T-helper 2 cell (primary cell): ENCODE data around the gene KCNQ1.

ENCODE experiments used
- DNase-seq, 5 experiments: peaks; one replicate each; pipeline versions ENCODE4 v3.0.0 to v3.0.0-alpha.2; 2012 to 2022

Gene KCNQ1

DNA sequence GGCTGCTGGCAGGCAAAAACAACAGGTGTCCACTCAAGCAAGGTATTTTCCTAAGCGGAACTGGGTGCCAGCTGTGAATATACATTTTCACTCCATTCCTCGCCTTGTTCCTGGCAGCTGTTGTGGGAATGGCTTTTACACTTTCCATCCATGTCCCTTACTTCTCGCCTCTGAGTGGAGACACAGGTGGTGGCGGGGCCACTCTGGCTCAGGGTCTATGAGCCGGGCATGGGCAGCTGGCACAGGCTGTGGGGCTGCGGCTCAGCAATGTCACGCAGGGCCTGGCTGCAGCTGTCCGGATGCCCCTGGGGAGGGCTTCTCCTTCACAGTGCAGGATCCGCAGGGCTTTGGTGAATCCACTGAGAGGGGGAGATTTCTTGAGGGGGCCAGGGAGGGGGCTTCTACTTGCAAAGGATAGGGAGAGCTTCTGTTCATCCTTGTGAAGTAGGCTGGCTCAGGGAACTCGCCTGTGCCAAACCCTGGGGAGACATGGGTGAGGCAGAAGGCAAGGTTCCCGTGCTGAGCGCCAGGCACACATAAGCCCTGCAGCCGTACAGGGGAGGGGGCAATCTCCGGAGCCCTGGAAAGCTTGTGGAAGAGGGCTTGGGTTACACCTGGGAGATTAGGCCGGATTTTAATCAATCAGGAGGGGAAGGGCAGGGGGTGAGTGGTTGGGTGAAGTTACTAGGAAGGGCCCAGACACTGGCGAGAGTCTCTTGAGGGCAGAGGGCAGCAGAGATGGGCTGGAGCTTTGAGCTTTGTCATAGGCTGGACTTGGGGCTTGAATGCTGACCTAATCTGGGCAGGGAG is 209.3 kb downstream of the KCNQ1 start:
- no peak for DNase-seq

DNA sequence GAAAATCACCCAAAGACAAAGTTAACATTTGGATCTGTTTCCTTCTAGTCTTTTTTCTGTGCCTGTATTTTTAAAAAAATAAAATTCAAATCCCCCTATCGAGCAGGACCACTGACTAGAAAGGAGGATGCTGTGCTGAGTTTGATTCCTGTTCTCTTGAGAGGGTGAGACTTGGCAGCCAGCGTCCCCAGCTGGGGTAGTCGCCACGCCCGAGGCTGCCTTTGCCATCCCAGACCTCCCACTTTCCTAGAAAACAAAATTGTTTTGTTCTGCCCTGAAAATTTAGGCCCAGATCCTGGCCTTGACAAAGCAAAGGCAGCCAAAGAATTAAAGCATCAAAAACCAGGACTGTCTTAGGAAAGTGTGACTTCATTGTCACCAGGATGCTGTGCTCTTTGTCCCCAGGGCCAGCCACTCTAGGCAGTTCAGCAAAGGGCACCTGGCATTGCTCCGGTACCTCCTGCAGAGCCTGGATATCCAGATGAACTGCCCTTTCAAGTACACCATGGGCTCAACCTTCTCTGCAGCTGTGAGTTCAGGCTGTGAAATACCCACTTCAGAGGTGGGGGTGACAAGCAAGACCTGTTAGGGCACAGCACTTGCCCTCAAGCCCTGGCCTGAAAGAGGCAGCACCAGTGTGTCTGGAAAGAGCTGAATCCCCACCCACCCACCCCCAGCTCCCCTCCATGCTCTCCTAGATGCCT is 210.4 kb downstream of the KCNQ1 start:
- no peak for DNase-seq

DNA sequence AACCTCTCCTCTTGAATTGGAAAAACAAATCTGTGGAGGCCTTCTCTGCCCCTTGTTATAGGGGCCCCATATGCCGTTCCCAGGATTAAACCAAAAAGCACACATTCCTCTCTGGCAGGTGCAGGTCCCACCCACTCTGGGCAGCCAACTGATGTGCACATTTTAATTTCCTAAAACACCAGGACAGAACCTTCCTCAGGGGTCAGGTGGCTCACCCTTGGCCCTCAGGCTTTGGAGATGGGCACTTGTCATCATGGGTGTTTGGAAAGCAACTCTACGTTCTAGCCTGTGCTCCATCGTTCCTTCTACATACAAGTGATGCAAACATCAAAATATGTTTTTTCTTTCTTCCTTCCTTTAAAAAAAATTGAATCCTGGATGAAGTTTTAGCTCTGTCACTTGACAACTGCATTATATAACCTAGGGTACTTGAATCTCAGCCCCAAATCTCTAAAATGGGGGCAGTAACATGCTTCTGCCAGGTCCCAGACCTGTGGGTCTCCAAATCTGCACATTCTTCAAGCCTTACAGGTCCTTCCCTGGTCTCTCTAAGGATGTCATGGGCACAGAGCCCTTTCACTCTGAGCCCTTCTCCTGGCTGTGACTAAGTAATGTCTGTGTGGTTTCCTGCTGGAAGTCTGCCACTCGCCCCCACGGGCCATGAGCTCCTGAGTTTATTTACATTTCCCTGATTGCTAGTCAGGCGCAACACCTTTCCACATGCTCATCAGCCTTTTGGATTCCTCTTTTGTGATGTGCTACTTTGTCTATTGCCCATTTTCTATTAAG is 211.2 kb downstream of the KCNQ1 start:
- no peak for DNase-seq

DNA sequence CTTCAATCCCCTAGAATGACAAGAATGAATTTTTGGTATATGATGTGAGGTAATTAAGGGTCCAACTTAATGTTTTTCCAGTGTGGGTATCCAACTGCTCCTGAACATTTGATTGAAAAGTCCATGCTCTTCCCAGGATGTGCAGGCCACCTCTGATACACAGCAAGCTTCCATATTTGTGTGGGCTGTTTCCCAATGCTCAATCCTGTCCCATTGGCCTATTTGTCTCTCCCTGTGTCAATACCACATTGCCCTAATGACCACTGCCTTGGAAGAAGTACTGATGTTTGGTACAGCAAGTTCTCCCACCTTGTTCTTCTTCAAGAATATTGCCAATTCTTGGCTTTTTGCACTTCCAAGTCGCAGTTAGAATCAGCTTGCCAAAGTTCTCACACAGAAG is 212.1 kb downstream of the KCNQ1 start:
- DNase-seq = no peak

DNA sequence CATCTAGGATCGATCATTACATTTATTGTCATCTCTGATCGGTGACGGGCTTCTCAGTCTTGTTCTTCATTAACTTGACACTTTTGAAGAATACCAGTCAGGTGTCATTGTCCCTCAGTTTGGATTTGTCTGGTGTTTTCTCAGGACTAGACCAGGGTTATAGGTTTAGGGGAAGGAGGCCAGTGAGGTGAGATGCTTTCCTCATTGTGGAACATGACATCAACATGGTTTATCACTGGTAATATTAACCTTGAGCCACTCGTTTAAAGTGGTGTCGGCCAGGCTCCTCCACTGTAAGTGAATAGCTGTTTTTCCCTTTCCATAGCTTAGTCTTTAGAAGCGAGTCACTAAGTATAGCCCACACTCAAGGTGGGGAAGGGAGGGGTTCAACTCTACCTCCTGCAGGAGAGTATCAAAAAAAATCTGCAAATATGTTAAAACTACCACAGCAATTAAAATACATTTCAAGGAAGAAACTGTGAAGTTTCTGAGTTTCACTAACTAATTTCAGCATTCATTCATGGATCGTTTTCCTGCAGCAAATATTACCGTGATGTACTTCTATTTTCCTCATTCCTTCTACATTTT is 213.0 kb downstream of the KCNQ1 start:
- no peak for DNase-seq

DNA sequence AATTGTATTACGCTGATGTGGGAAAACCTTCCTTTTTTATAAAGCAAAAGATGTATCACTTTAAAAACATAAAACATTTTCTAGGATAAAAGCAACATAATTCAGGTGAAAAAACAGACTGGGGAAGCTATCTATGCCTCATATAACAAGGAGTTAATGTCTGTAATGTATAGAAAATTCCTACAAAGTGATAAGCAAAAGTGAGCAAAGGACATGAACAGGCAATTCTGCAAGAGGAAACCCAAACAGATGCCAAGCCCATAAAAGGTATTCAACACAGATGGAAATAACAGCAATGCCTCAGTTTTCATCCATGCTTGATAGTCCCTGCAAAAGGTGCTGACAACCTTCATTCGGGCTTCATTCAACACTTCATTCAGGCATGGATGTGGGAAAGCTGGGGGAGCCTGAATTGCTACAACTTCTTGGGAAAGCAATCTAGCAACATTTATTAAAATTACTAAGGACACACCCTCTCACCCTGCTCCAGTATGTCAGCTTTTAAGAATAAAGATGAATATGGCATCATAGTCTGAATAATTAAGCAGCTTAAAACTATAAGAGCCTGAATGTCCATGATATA is 215.6 kb downstream of the KCNQ1 start:
- no peak for DNase-seq

DNA sequence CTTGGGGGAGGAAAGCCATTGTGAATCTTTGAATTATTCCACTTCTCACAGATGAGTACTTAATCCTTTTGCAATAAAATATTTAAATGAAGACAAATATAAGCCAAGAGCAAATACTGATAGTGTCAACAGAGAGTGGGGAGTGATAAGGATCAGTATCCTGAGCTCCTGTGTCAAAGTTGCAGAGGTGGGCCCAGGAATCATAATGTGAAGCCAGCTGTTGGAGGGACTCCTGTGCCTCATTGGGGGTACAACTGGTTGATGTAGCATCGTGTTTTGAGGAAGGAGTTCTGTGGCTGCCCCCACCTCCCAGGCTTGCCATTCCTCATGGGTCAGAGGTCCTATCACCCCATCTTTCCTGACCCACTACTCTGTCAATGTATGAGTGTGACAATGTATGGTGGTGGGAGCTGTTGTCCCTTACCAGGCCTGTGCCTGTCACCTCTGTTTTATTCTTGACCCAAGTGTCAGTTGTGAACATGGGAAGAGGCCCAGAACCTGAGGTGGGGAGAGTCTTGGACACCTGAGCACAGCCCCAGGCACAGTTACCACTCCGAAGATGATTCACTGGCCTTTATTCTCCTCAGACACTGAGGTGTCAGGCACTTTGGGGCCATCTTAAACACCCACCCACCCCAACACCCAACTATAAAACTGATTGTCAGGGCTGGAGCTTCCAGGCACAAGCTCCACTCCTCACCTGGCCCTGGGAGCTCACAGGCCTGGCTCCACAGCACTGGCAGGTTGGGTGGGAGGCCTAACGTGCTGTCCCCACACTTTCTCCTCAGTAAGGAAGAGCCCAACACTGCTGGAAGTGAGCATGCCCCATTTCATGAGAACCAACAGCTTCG is 216.6 kb downstream of the KCNQ1 start:
- DNase-seq = no peak

DNA sequence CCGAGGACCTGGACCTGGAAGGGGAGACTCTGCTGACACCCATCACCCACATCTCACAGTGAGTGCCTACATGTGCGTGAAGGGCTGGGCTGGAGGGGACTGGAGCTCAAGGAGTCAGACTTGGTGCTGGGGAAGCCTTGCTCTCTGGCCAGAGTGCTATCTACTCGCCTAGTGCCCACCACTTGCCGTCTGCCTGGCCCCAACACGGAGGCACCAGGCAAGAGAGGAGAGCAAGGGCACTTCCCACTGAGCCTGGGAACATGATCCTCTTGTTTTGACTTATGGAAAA is 217.2 kb downstream of the KCNQ1 start:
- DNase-seq = no peak

DNA sequence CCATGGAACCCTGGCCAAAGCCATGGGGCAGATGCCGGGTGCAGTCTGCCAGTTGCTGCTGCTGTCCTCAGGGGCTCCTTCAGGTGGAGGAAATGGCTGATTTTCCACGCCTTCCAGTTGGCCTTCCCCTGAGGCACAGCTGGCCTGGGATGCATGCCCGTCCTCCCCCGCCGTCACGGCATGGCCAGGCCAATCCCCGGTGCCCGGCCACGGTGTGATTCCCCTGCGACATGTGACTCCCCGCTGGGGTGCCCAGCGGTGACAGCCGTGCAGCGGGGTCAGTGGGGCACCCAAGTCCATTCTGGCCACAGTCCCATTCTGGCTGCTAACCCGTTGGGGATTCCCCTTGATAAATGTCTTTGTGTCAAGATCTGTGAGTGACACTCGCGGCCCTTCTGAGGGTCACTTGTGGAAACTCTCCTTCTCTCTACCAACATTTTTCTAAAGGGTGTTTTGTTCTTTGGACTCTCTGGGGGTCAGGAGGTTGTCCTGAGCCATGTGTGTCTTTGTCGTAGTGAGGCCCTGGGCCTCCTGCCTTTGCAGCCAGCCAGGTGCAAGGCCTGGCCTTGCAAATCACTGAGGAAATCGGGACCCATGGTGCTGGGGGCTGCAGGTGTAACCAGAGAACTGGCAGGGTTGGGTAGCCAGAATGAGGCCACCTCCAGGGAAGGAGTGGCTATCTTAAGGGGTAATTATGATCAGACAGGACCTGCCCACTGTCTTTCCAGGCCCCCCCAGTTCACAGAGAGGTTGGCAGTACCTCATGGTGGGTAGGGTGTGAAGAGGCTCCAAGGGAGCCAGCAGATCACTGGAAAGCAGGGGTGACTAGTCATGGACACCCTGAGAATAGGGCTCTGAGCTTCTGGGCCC is 217.9 kb downstream of the KCNQ1 start:
- DNase-seq = no peak

DNA sequence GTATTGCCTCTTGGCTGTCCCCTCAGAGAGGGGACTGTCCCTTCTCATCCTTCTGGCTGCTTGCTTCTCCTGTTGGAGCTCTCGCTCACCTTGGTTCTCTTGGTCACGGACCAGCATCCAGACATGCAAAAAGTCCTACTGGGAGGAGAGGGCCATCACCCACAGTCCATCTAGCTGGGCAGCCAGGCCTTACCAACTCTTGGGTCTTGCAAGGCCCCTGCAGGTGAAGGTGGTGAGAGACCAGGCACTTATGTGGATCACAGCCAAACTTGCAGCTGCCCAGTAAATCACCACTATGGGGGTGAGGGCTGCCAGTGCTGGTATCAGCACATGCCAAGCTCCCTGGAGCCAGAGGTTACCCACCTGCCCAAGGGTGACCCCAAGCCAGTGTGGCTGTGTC is 218.7 kb downstream of the KCNQ1 start:
- no peak for DNase-seq

DNA sequence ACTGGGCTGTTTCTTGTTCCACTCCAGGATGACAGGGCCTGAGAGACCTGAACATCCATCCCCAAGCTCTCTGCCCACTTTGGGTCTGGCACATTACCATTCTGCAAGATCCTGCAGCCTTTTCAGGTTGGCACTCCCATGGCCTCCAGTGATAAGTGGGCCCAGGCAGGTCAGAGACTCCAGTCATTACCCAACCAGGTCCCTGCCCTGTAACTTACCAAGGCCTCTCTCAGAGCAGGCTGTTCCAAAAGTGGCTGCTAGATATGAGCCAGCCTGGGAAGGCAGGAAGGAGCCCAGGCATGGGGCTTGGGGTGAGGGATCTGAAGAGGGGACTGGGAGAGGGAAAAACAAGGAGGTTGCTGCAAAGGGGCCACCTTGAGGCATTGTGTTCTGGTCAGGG is 219.1 kb downstream of the KCNQ1 start:
- DNase-seq = no peak

DNA sequence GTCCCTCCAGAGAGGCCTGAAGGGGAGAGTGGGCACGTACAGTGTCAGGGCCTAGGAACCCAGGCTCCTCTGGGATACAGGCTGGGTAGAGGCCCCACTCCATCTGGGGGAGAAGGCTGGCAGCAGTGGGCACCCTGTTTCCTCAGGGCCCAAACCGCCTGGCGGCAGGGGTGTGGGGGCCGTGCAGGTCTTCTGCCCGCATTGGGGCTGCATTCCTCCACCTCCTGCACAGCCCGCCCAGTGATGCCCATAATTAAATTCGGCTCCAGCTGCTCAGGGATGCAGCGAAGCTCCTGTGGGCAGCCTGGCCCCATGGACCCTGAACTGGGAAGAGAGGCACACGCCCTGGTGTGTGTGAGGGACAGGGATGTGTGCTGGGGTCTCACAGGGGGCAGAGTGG is 219.6 kb downstream of the KCNQ1 start:
- no peak for DNase-seq

DNA sequence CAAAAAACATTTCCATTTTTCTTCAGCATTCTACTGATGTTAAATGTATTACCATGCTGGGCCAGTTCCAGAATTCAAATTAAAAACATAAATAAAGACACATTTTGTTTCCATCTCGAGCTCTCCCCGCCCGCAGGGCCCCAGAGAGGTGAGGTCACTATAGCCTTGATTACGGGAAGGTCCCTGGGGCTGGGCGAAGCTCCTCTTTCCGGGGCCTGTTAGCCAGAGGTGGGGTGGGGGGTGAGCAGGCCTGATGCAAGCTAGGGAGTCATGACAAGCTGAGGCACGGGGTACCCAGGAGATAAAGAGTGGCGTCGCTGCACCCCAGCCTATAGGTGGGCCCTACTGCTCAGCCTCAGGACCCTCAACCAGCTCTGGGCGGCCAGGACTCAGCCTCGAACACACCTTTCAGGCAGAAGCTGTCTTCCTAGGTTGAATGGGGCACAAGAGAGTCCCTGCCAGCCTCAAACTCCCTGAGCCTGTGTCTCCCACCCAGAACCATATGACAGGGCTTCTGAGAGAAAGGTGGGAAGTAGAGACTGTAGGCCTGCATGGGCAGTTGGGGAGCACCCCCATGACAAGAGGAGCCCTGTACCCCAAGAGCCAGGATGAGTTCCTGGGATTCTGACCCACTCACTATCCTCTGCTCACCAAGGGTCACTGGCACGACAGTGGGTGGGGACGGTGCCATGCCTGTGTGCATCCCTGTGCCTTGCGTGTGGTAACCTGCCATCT is 220.2 kb downstream of the KCNQ1 start:
- DNase-seq = no peak

DNA sequence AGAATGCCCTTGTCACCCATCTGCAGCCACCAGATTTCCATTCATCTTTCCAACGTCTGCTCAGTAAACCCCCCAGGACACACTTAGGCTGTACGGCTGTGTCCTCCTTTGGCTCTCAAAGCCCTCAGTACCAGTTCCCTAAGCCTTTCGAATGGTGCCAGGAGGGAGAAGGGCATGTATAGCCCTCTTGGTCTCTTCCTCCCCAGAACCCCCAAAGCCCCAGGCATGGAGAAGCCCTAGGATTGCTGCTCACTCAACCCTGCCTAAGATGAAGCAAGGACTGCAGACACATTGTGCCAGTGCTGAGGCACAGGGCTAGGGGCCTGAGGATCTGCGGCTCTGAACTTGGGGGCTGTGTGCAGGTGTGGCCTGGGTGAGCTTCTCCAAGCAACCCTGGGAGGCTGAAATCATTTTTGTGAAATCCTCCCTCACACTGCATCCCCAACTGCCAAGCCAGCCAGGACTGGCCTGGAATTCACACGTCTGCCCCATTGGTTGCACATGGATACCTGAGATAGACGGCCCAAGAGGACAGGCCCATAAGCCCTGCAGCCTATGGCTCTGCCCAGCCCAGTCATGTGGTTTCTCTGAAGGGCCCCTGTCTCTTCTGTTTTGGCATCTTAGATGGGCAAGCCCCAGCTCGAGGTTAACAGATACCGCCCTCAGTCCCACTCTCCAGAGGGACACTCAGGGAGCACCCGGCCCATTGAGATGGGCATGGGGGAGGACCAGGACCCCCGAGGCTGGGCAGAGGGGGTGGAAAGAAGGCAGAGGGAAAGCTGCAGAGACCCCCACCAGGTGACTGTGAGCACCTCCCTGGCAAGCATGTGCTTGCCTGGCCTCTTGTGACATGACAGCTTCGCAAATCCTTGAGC is 221.0 kb downstream of the KCNQ1 start:
- no peak for DNase-seq

DNA sequence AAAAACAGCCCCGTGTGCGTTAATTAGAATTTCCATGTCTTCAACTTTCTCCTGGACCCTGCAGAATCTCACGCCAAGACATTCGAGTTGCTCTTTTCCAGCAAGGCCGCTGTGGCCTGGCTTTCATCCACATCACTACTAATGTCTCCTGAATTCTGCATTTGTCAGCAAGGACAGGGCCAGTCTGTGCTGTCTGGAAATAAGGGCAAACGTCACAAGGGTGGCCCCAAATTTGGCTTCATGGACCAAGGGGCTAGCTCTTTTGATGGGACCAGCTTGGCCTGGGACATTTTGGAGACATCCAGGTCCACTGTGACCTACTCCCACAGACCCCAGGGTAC is 221.6 kb downstream of the KCNQ1 start:
- no peak for DNase-seq

DNA sequence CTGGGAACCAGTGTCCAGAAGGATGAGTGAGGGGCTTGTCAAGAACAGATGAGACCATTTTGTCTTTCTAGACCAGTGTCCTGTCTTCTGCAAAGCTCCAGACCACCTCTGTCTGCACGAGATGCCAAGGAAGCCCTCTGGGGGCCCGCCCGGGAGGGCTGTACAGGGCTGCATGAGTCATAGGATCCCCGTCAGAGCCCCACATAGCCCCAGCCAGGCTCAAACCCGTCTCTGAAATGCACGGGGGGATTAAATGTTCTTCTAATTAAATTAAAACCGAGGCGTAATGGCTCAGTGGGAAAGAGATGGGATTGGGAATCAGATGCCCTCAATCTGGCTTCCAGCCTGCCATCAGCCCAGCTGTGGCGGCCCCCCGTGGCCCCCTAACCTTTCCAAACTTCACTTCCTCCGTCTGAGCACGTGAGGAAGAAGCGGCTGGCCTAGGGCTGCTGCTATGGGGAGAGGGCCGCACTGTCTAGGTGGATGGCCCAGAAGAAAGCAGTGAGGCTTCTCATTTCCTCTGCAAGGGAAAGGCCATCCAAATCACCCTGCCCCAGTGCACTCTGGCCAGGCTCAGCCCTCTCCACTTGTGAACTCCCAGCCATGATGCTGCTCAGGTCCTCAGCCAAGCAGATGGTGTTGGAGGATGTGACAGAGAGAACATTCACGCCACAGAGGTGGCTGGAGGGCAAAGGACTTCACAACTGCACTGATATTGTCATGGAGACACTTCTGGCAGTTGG is 222.2 kb downstream of the KCNQ1 start:
- no peak for DNase-seq

DNA sequence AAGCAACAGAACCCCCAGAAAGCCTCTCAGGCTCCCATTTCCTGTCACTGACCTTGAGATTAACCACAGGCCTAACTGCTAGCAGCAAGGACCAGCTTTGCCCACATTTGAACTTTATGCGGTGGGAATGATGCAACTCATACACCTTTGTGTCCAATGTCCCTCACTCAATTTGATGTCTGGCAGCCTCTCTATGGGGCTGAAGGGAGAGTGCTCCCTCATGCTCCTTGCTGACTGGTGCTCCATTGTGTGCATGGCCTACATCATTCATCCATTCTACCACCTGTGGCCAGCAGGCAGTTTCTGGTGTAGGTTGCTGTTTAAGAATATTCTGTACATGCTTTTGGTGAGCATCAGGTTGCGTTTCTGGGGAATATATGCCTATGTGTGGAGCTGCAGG is 223.1 kb downstream of the KCNQ1 start:
- no peak for DNase-seq

DNA sequence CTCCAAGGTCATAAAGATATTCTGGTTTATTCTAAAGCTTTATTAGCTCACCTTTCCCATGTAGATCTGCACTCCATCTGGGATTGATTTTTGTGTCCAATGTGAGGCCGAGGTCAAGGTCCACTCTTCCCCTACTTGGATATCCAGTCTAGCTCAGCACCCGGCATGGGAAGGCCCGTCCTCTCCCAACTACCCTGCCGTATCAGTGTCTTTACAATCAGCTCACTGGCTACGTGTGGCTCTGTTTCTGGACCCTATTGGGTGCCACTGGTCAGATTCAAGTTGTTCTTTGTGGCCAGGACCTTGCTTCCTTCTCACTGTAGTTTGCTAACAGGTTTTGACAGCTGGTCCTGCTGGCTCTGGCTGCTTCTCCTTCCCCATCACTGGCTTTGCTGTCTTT is 224.1 kb downstream of the KCNQ1 start:
- no peak for DNase-seq
